Activated CD8-positive, alpha-beta memory T cell treated with anti-CD3 and anti-CD28 coated beads for 4 hours (primary cell): ENCODE measurements around the gene CUEDC2.

Source experiments
- DNase-seq, 2 donors: peaks; one replicate each; pipeline ENCODE4 v3.0.0-alpha.2; 2020; ENCODE audit warnings: low read depth in 2 of 2

Gene CUEDC2

GRCh38 chr10:102432162-102432950 lies at the start of gene CUEDC2:
CUEDC2 (minus strand) TSS chr10:102432574; CDS start chr10:102425188, 7,386 bp downstream.
- peak; percentile 84 to 88 for DNase-seq

GRCh38 chr10:102480396-102480795 lies 48.0 kb upstream of the CUEDC2 start:
- DNase-seq = no peak

GRCh38 chr10:102479651-102480050 lies 47.3 kb upstream of the CUEDC2 start:
- DNase-seq = no peak

GRCh38 chr10:102476466-102477141 lies 44.2 kb upstream of the CUEDC2 start:
- DNase-seq = no peak

GRCh38 chr10:102475451-102476040 lies 43.2 kb upstream of the CUEDC2 start:
- DNase-seq = no peak

- no peak for DNase-seq
Measured at GRCh38 chr10:102473445-102474331, 41.3 kb upstream of the CUEDC2 start.

GRCh38 chr10:102470579-102471546 lies 38.5 kb upstream of the CUEDC2 start:
- DNase-seq = no peak

GRCh38 chr10:102468683-102469082 lies 36.3 kb upstream of the CUEDC2 start:
- no peak for DNase-seq

GRCh38 chr10:102467971-102468438 lies 35.6 kb upstream of the CUEDC2 start:
- no peak for DNase-seq

- no peak for DNase-seq
Measured at GRCh38 chr10:102467318-102467717, 34.9 kb upstream of the CUEDC2 start.

- no peak for DNase-seq
Measured at GRCh38 chr10:102465466-102465865, 33.1 kb upstream of the CUEDC2 start.

GRCh38 chr10:102463983-102464382 lies 31.6 kb upstream of the CUEDC2 start:
- no peak for DNase-seq

GRCh38 chr10:102462512-102463054 lies 30.2 kb upstream of the CUEDC2 start:
- DNase-seq = no peak

GRCh38 chr10:102461187-102462054 lies 29.0 kb upstream of the CUEDC2 start:
- peak; percentile 81 to 88 for DNase-seq

GRCh38 chr10:102460836-102461186 lies 28.4 kb upstream of the CUEDC2 start:
- DNase-seq = no peak

GRCh38 chr10:102458656-102459055 lies 26.3 kb upstream of the CUEDC2 start:
- DNase-seq = no peak

- no peak for DNase-seq
Measured at GRCh38 chr10:102457591-102458150, 25.3 kb upstream of the CUEDC2 start.

GRCh38 chr10:102455893-102456471 lies 23.6 kb upstream of the CUEDC2 start:
- DNase-seq = no peak
